Panc1 (cell line): ENCODE measurements around the gene CHRNA5. TPM values are rescaled to one million over a fixed set of nuclear protein-coding genes. Genes with fewer than 3 reads are reported as not detected.

Source experiments
- ATAC-seq: fragments of 200-7000 bp; cut with Tn5 transposase; 2 replicates; pipeline ENCODE4 v1.9.1; 2020; ENCODE audit warnings: mild to moderate bottlenecking, moderate library complexity
- BruUV-seq: library from RNA; stranded (reverse); fragments of 400-500 nt; replicated peaks from 2 replicates; lab custom pipeline; 2021; lab: Mats Ljungman, UMichigan
- CTCF ChIA-PET: fragments of 300-600 bp; sonication (Branson Sonifier 250); formaldehyde crosslinking; loops from one replicate; lab custom pipeline; 2022; ENCODE audit warnings: antibody characterized with exemption; lab: Charles Lee
- POLR2A ChIA-PET: fragments of 300-600 bp; sonication (Branson Sonifier 250); formaldehyde crosslinking; loops from one replicate; lab custom pipeline; 2022; ENCODE audit warnings: antibody characterized with exemption; lab: Charles Lee
- DNase-seq: peaks from one replicate; pipeline ENCODE4 v3.0.0-alpha.2; 2010; ENCODE audit warnings: low read depth, low spot score
- H3K27ac ChIP-seq: 2 replicates; pipeline ENCODE4 v1.5.1; 2011; ENCODE audit warnings: mild to moderate bottlenecking, low read length, inconsistent platforms
- H3K27me3 ChIP-seq: fragments of 200-500 bp; sonication (Bioruptor generic); 2 replicates; pipeline ENCODE4 v1.6.0; 2014; ENCODE audit warnings: low read length, inconsistent platforms; ENCODE audit not compliant: control insufficient read depth, insufficient read depth
- H3K36me3 ChIP-seq: fragments of 200-500 bp; sonication (Bioruptor generic); 2 replicates; pipeline ENCODE4 v1.5.1; 2014; ENCODE audit warnings: inconsistent platforms, mild to moderate bottlenecking, low read length, moderate library complexity; ENCODE audit not compliant: control insufficient read depth, insufficient read depth
- H3K4me1 ChIP-seq: 2 replicates; pipeline ENCODE4 v1.5.1; 2011; ENCODE audit warnings: inconsistent platforms, mild to moderate bottlenecking, low read length, moderate library complexity; ENCODE audit not compliant: control insufficient read depth, insufficient read depth
- H3K4me3 ChIP-seq, 2 experiments: 2 replicates each; pipeline ENCODE4 v1.5.1; 2011 to 2012; ENCODE audit warnings: low read depth in 2 of 2, low read length in 2 of 2, mild to moderate bottlenecking in 2 of 2, inconsistent platforms in 1 of 2, moderate library complexity in 1 of 2
- H3K9me3 ChIP-seq: fragments of 200-500 bp; sonication (Bioruptor generic); 2 replicates; pipeline ENCODE4 v1.5.1; 2014; ENCODE audit warnings: low read depth, mild to moderate bottlenecking, inconsistent platforms, low read length, moderate library complexity; ENCODE audit not compliant: control insufficient read depth, insufficient read depth
- POLR2AphosphoS5 ChIP-seq: IDR thresholded peaks from 2 replicates; pipeline ENCODE4 v1.6.1; 2012; ENCODE audit warnings: mild to moderate bottlenecking, low read depth, low read length, moderate library complexity
- SIN3A ChIP-seq: IDR thresholded peaks from 2 replicates; pipeline ENCODE4 v1.6.1; 2012; ENCODE audit warnings: low read depth, mild to moderate bottlenecking, low read length, moderate library complexity, borderline replicate concordance; ENCODE audit not compliant: insufficient read depth
- TCF7L2 ChIP-seq: IDR thresholded peaks from 2 replicates; pipeline ENCODE4 v1.6.1; 2011; ENCODE audit warnings: mild to moderate bottlenecking, low read depth, low read length, inconsistent platforms
- in situ Hi-C: cut with HindIII; loops from 2 replicates; pipeline ENCODE4 v1.10.0; 2016; ENCODE audit warnings: low sequenced_read_pairs, low pct_unique_long_range_greater_than_20kb
- intact Hi-C: fragments of 100-400 bp; cut with micrococcal nuclease; formaldehyde crosslinking; loops from one replicate; pipeline ENCODE4 v1.10.0; 2022; ENCODE audit not compliant: unreplicated experiment
- total RNA-seq: library from RNA; stranded (reverse); gene quantifications from one replicate; pipeline ENCODE4 v1.2.1, GENCODE V29; 2021; ENCODE audit not compliant: unreplicated experiment
- TF ChIP-seq, protein P1 (sequence below), 2 experiments: IDR thresholded peaks; 2 replicates each; pipeline ENCODE4 v1.6.1; 2011 to 2012; ENCODE audit warnings: low read depth in 2 of 2, control low read depth in 1 of 2, low read length in 1 of 2, mild to moderate bottlenecking in 1 of 2, moderate library complexity in 1 of 2; ENCODE audit not compliant: insufficient read depth in 1 of 2
- TF ChIP-seq, protein P2 (sequence below): fragments of 450-650 bp; IDR thresholded peaks from 2 replicates; pipeline ENCODE4 v1.5.1; 2017; ENCODE audit warnings: mild to moderate bottlenecking

CHRNA5 gene
- total RNA-seq, 1 experiment from 2014 or later: 52.4 TPM

DNA sequence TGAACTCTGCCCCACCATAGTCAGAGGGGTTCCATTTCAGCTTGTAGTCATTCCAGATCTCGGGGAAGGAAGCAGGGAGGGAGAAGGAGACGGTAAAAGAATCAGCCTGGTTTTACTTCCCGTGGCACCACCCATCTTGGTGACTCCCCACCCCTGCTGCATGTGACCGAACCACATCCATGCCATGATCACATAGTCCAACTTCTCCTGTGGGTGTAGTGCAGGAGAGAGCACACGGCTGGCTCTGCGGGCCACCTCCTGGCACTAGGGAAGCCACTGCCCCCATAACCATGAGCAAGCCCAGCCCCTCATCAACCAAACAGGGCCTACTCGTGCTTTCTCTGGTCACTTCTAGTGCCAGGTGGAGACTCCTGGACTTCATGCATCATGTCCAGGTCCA lies 51.8 kb downstream of the CHRNA5 start:
- in situ Hi-C loops (no loop called here), intact Hi-C loops (no loop called here)
- Histone ChIP-seq H3K4me1 (peaks cover 7% of the 10 kb centered on the region; the same call in 1 of the 2 replicates), H3K27me3 (peaks cover 3% of the 10 kb centered on the region; the same call in 1 of the 2 replicates), H3K27ac (no peak overlapping the region), H3K9me3 (no peaks in the 10 kb centered on the region), H3K4me3 (no peak overlapping the region), H3K36me3 (no peaks in the 10 kb centered on the region)
- CTCF ChIA-PET: no interaction called here
- POLR2A ChIA-PET: no interaction called here
- ATAC-seq: no peak
- TF ChIP-seq, protein P1, sequence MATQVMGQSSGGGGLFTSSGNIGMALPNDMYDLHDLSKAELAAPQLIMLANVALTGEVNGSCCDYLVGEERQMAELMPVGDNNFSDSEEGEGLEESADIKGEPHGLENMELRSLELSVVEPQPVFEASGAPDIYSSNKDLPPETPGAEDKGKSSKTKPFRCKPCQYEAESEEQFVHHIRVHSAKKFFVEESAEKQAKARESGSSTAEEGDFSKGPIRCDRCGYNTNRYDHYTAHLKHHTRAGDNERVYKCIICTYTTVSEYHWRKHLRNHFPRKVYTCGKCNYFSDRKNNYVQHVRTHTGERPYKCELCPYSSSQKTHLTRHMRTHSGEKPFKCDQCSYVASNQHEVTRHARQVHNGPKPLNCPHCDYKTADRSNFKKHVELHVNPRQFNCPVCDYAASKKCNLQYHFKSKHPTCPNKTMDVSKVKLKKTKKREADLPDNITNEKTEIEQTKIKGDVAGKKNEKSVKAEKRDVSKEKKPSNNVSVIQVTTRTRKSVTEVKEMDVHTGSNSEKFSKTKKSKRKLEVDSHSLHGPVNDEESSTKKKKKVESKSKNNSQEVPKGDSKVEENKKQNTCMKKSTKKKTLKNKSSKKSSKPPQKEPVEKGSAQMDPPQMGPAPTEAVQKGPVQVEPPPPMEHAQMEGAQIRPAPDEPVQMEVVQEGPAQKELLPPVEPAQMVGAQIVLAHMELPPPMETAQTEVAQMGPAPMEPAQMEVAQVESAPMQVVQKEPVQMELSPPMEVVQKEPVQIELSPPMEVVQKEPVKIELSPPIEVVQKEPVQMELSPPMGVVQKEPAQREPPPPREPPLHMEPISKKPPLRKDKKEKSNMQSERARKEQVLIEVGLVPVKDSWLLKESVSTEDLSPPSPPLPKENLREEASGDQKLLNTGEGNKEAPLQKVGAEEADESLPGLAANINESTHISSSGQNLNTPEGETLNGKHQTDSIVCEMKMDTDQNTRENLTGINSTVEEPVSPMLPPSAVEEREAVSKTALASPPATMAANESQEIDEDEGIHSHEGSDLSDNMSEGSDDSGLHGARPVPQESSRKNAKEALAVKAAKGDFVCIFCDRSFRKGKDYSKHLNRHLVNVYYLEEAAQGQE (IDR thresholded peaks at IDR 0.05; ENCODE audit: insufficient read depth in 1 of 2, low read depth in 2 of 2, low read length in 1 of 2): no peak
- TF ChIP-seq TCF7L2: no peak
- no peak for TF ChIP-seq POLR2AphosphoS5
- TF ChIP-seq, protein P2, sequence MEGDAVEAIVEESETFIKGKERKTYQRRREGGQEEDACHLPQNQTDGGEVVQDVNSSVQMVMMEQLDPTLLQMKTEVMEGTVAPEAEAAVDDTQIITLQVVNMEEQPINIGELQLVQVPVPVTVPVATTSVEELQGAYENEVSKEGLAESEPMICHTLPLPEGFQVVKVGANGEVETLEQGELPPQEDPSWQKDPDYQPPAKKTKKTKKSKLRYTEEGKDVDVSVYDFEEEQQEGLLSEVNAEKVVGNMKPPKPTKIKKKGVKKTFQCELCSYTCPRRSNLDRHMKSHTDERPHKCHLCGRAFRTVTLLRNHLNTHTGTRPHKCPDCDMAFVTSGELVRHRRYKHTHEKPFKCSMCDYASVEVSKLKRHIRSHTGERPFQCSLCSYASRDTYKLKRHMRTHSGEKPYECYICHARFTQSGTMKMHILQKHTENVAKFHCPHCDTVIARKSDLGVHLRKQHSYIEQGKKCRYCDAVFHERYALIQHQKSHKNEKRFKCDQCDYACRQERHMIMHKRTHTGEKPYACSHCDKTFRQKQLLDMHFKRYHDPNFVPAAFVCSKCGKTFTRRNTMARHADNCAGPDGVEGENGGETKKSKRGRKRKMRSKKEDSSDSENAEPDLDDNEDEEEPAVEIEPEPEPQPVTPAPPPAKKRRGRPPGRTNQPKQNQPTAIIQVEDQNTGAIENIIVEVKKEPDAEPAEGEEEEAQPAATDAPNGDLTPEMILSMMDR: no peak
- TF ChIP-seq SIN3A: no peak
- no peak for DNase-seq
- no TSS peak for BruUV-seq

DNA sequence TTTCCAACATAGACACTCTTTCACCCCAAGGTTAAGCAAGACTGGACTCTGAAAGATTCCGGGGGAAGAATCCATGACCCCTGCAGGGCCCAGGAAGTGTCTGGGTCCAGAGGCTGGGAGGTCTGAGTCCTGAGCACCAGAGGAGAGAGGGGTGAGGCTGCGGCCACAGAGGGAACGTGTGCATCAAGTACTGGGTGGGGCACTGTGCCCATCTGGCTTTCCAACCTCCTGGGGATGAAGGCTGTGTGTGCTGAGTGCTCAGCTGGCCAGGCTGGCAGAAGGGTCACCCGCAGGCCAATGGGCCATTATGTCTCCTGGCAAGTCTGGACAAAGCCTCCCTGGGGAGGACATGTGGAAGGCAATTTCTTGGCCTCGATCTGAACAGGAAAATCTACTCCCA lies 52.2 kb downstream of the CHRNA5 start:
- H3K4me3 ChIP-seq: no peak overlapping the region
- ChIA-PET CTCF (no interaction called here), POLR2A (no interaction called here)
- TF ChIP-seq, protein P1 (IDR thresholded peaks at IDR 0.05; ENCODE audit: insufficient read depth in 1 of 2, low read depth in 2 of 2, low read length in 1 of 2): no peak
- TF ChIP-seq POLR2AphosphoS5 (no peak), TCF7L2 (no peak), SIN3A (no peak)
- TF ChIP-seq, protein P2: no peak
- H3K4me1 ChIP-seq: peaks cover 7% of the 10 kb centered on the region; the same call in 1 of the 2 replicates
- DNase-seq (no peak), ATAC-seq (no peak)
- in situ Hi-C loops: no loop called here
- BruUV-seq: no TSS peak
- H3K36me3 ChIP-seq: no peaks in the 10 kb centered on the region
- H3K27ac ChIP-seq: no peak overlapping the region
- peaks cover 5% of the 10 kb centered on the region for H3K27me3 ChIP-seq
- intact Hi-C loops: no loop called here
- H3K9me3 ChIP-seq: no peaks in the 10 kb centered on the region
